HFF-Myc (cell line): ENCODE measurements around the gene LRPAP1.
"Not testable (repeated sequence)": the region's sequence is repeated elsewhere in the genome, so short reads cannot be mapped to it uniquely, and the experiment has no call there.

Source experiments
- DNase-seq: peaks from one replicate; pipeline ENCODE4 v3.0.0-alpha.2; 2011; ENCODE audit warnings: low read depth; ENCODE audit errors: extremely low read depth
- H3K4me3 ChIP-seq: replicated peaks from 2 replicates; pipeline ENCODE4 v1.5.1; 2011; ENCODE audit warnings: low read depth, mild to moderate bottlenecking, control low read depth, low read length
- TF ChIP-seq, protein P1 (sequence below): IDR thresholded peaks from 2 replicates; pipeline ENCODE4 v1.5.1; 2012; ENCODE audit warnings: mild to moderate bottlenecking, low read depth, low read length, control low read depth; ENCODE audit errors: missing control alignments

The LRPAP1 gene

DNA sequence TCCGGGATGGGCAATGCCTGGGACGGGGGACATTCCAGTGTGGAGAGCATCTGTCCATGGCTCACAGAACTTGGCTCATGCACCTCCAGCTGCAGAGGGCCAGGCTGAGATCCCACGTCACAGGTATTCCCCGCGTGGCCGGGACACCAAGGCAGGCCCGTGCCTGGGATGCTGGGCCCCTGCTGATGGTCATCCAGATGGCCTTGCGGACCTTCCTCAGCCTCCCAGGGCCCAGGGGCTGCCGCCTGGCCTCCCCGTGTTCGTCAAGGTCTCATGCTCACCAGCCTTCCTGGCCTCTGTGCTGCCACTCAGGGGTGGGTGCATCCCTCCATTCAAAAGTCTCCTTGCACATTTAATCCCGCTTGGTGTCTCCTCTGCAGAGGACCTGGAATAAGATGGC lies 40.9 kb upstream of the LRPAP1 start:
- no peak overlapping the region for H3K4me3 ChIP-seq
- TF ChIP-seq, protein P1, sequence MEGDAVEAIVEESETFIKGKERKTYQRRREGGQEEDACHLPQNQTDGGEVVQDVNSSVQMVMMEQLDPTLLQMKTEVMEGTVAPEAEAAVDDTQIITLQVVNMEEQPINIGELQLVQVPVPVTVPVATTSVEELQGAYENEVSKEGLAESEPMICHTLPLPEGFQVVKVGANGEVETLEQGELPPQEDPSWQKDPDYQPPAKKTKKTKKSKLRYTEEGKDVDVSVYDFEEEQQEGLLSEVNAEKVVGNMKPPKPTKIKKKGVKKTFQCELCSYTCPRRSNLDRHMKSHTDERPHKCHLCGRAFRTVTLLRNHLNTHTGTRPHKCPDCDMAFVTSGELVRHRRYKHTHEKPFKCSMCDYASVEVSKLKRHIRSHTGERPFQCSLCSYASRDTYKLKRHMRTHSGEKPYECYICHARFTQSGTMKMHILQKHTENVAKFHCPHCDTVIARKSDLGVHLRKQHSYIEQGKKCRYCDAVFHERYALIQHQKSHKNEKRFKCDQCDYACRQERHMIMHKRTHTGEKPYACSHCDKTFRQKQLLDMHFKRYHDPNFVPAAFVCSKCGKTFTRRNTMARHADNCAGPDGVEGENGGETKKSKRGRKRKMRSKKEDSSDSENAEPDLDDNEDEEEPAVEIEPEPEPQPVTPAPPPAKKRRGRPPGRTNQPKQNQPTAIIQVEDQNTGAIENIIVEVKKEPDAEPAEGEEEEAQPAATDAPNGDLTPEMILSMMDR, result no peak
- no peak for DNase-seq

DNA sequence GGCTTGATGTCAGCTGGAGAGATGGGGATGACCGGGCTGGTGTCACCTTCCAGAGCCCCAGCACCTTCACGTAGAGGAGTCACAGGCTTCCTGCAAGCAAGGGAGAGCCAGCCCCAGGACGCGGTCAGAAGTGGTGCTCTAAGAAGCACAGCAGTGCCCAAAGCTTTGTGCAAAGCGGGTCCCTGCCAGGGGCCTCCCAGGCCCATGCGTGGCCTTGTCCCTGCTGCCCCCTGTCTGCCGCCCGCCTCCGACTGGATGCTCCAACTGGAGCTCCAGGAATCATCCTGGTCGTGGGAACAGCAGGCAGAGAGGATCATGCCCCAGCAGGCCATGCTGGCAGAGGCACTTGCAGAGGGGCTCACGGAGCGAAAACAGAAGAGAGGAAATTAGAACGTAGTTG lies 40.1 kb upstream of the LRPAP1 start:
- no peak overlapping the region for H3K4me3 ChIP-seq
- TF ChIP-seq, protein P1, result no peak
- no peak for DNase-seq

DNA sequence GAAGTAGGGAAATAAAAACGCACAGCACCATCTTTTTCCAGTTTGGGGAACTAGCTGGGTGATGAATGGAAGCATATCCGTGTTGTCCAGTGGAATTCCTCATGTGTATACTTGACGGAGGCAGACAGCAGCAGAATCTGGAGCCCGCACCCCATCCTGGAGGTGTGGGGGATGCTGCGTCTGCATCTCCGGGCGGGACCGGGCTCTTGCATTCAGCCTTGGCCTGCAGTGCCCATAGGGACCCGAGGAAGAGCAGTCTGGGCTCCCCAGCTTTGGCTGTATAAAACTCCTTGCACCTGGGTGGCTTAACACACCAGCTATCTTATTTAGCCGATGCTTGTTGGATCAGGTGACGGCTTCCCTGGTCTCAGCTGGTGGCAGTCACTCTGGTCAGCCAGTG lies 39.7 kb upstream of the LRPAP1 start:
- TF ChIP-seq, protein P1, result no peak
- no peak for DNase-seq
- no peak overlapping the region for H3K4me3 ChIP-seq

DNA sequence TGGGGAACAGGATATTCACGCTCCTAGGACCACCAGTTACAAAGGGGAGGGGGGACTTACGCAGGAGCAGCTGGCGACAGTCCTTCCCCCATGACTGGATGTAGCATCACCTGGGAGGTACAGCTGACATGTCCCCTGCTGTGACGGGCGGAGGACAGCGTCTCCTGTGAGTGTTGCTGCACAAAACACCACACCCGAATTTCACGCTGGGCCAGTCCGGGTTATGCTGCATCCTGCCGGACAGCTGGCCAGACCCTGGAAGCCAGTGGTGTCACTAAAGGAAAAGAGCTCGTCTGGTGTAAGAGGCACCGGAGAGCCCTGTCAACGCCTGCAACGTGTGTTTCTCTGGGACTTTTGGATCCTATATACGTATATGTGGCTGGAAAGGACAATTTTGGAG lies 38.7 kb upstream of the LRPAP1 start:
- DNase-seq, H3K4me3 ChIP-seq: not testable (repeated sequence)

DNA sequence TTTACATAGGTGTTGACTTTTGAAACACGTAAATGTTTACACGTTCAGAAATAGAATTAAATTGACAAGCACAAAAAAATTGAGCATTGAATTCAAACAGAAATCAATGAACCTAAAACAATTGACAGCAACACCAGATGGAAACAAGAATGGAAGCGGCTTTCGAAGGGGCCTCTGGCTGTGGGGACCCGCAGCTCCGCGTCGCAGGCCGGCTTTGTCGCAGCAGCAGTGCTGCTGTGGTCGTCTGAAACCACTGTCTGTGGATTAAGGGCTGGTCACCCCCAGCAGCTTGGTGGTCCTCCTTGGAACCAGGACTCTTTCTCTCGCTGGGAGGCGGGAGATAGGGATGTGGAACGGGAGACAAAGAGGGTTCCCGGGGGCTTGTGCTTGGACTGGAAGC lies 37.4 kb upstream of the LRPAP1 start:
- not testable (repeated sequence) for H3K4me3 ChIP-seq, DNase-seq

DNA sequence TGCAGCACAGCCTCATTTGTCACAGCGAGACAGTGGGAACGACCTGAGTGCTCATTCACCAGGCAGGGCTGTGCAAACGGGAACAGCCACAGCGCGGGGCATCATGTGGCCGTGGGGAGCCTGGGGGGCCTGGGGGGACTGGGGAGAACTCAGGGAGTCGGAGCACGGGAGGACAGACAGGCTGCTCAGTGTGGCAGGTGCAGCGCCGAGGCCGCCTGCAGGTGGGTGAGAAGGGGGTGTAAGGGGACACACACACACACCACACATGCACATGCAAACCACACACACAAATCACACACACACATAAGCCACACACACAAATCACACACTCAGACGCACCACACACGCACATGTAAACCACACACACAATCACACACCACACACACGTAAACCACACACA lies 34.5 kb upstream of the LRPAP1 start:
- DNase-seq, H3K4me3 ChIP-seq: not testable (repeated sequence)

DNA sequence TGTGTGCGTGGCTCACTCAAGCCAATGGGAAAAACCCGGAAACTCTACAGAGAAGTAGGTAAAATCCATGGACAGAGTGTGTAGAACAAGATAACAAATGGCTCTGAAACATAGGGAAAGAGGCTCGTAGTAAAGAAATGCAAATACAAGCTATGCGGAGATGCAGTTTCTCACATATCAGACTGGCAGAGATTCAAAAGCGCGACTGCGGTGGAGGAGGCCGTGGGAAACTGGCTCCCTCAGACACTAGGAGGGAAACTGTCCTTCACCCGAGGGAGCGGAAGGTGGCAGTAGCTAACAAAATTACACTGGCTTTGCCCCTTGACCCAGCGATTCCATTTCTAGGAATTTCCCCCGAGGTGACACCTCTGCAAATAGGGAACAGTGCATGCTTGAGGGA lies 34.1 kb upstream of the LRPAP1 start:
- not testable (repeated sequence) for H3K4me3 ChIP-seq, DNase-seq

DNA sequence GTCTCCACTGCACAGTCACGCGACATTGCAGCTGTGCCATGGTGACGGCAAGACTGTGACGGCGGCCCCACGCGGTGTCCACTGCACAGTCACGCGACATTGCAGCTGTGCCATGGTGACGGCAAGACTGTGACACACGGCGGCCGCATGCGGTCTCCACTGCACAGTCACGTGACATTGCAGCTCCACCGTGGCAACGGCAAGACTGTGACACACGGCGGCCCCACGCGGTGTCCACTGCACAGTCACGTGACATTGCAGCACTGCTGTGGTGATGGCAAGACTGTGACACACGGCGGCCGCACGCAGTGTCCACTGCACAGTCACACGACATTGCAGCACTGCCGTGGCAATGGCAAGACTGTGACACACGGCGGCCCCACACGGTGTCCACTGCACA lies 32.7 kb upstream of the LRPAP1 start:
- not testable (repeated sequence) for H3K4me3 ChIP-seq, DNase-seq

DNA sequence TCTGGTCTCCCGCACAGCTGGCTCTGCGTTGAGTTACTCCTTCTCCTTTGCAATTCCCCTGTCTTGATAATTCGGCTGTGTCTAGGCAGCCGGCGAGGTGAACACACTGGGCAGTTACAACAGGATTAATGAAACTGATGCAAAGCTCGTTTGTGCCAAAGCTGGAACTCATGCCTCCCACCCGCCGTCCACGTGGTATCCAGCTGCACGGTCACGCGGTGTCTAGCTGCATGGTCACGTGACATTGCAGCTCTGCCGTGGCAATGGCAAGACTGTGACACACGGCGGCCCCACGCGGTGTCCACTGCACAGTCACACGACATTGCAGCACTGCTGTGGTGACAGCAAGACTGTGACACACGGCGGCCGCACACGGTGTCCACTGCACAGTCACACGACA lies 31.2 kb upstream of the LRPAP1 start:
- DNase-seq, result no peak
- no peak overlapping the region for H3K4me3 ChIP-seq
- TF ChIP-seq, protein P1, result no peak

DNA sequence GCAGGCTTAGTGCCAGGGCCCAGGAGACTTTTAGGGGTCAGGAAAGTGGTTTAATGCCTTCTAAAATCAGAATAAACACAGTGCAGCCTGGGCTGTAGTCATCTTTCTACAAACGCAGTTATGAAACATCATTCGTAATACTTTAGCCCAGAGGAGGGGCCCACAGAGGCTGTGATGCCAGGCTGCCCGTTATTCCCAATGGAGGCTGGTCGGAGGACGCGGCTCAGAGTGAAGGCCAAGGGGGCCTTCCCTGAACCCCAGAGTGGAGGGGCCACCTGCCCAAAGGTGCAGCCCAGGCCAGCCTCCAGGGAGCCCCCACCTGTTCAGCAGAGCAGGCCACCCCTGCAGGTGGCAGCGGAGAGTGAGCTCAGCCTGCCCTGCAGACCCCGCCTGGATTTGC lies 29.9 kb upstream of the LRPAP1 start:
- H3K4me3 ChIP-seq, DNase-seq: not testable (repeated sequence)

DNA sequence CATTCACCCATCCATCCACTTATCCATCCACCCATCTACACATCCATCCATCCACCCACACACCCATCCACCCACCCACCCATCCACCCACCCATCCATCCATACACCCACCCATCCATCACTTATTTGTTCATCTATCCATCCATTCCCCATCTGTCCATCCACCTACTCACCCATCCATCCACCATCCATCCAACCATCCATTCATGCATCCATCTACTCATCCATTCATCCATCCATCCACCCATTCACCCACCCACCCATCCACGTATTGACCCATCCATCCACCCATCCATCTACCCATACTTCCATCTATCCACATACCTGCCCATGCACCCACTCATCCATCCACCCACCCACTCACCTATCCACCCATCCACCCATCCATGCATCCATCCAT lies 28.2 kb upstream of the LRPAP1 start:
- not testable (repeated sequence) for DNase-seq

DNA sequence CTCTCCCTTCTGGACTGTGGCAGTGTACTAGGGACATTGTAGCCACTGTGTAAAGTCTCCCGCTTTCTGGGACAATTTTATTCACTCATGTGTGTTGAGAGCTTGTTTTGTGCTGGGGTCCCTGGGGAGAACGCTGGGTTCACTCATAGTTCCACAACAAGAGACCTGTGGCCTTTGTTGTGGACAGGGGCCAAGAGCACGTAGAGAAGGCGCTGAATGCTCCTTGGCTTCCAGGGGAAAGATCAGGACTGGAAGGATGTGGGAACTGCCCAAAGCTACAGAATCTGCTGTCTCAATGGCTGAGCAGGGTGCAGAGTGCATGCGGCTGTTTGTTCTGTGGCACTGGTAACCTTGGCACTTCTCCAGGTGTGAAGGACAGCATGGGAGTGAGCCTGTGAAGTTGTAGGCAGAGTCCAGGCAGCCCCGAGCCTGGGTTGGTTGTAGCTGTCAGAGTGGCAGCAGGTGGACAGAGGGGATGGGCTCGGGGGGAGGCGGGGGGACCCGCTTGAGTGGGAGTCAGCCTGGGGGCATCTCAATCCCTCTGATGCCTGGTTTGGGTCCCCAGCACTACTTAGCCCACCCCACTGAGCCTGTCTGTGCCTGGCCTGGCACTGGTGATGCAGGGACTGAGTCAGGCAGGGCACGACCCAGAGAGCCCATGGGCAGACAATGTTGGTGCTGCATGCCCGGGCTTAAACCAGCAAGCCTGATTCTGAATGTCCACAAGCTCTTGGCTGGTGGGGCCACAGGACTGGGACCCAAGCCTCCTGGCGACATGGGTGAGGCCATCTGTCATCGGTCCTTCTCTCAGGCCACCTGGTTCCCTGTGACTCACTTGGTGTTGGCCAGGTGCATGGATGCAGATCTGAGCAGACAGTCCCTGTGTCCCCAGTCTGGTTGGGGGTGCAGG lies 27.4 kb upstream of the LRPAP1 start:
- not testable (repeated sequence) for DNase-seq, H3K4me3 ChIP-seq

More for the DNA sequence above, 28.2 kb upstream of the LRPAP1 start:
- not testable (repeated sequence) for H3K4me3 ChIP-seq

DNA sequence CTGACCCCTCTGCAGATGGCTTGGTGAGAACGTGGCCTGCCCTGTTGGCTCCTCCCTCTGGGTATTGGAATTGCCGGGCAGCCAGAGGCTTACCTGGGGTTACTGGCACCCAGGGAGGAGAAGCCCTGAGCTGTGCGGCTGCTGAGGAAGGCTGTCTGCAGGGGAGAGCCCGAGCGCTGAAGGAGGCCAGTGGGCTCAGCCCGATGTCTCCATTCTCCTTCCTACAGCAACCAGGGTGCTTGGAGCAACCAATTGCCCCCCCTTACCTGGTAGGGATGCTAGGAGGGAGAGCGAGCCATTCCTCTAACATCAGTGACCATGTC lies 26.3 kb upstream of the LRPAP1 start:
- not testable (repeated sequence) for DNase-seq, H3K4me3 ChIP-seq
